ENCODE data around the gene DDX54. TPM values are rescaled to one million over a fixed set of nuclear protein-coding genes. Genes with fewer than 3 reads are reported as not detected.

DDX54 gene
- total RNA-seq, 4 donors from 2014 or later: 42.4 to 67.0 (median 51.8) TPM

DNA sequence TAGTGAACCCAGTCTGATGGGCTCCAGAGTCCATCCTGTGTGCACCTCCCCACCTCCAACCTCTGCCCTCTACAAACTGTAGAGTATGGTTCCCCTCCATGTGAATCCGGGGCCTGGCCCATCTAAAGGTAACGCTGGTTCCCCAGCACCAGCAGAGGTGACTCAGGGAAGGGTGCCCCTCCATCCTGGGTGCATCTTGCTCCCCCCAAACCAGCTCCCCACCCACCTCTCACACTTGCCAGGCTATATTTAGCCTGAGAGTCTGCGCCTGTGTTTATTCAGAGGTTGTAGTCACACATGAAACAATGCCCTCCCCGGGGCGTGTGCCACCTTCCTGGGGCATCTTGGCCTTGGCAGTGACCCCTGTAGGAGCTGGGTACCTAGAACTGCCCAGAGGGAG lies 75.9 kb downstream of the DDX54 start:
- ATAC-seq (ENCODE audit: low FRiP score): no peak
- TF ChIP-seq, protein P1, sequence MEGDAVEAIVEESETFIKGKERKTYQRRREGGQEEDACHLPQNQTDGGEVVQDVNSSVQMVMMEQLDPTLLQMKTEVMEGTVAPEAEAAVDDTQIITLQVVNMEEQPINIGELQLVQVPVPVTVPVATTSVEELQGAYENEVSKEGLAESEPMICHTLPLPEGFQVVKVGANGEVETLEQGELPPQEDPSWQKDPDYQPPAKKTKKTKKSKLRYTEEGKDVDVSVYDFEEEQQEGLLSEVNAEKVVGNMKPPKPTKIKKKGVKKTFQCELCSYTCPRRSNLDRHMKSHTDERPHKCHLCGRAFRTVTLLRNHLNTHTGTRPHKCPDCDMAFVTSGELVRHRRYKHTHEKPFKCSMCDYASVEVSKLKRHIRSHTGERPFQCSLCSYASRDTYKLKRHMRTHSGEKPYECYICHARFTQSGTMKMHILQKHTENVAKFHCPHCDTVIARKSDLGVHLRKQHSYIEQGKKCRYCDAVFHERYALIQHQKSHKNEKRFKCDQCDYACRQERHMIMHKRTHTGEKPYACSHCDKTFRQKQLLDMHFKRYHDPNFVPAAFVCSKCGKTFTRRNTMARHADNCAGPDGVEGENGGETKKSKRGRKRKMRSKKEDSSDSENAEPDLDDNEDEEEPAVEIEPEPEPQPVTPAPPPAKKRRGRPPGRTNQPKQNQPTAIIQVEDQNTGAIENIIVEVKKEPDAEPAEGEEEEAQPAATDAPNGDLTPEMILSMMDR (IDR thresholded peaks at IDR 0.05): no peak
- DNase-seq (ENCODE audit: low spot score): no peak

DNA sequence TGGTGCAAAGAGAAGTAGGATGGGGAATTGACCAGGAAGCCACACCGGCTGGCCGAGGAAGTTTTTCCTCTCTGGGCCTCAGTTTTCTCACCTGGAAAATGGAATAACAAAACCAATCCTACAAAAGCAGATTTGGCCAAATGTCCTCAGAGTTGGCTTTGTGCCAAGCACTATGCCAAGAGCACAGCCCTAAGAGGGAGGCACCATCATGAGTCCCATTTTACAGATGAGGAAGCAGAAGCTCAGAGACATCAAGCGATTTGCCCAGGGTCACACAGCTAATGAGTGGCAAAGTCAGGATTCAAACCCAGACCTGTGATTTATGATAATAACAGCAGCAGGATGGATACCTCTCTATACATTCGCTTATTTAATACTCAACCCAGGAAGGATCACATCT lies 77.0 kb downstream of the DDX54 start:
- no peak for ATAC-seq (ENCODE audit: low FRiP score)
- TF ChIP-seq, protein P1 (IDR thresholded peaks at IDR 0.05): no peak
- DNase-seq (ENCODE audit: low spot score): no peak

Small RNA genes lying within 50 kb of the gene (small RNA-seq; reads per million reads assigned to genes)
- gene MIR7106 (not detected), gene RF00019 (not detected)

Other genes with a start within 250 kb of the DDX54 start
- 10 to 100 TPM in 3 of 4 donors, 1 to 10 TPM in 1; 5.8 to 46.3 (median 17.7) TPM for gene OAS3, start 247.0 kb downstream of the DDX54 start, total RNA-seq
- 10 to 100 TPM in 3 of 4 donors, 1 to 10 TPM in 1; 8.2 to 41.9 (median 13.2) TPM for gene OAS2, start 207.0 kb downstream of the DDX54 start, total RNA-seq
- 10 to 100 TPM; 30.1 to 80.9 (median 35.5) TPM for gene DTX1, start 128.7 kb downstream of the DDX54 start, total RNA-seq
- not detected for gene RASAL1, start 49.7 kb downstream of the DDX54 start, total RNA-seq
- gene CFAP73, start 35.8 kb downstream of the DDX54 start, total RNA-seq: not detected
- 10 to 100 TPM in 3 of 4 donors, 1 to 10 TPM in 1; 7.9 to 14.3 (median 11.5) TPM for gene RITA1, start 243 bp upstream of the DDX54 start, total RNA-seq
- gene TPCN1, start 36.0 kb upstream of the DDX54 start, total RNA-seq: 10 to 100 TPM; 29.4 to 52.0 (median 33.5) TPM
- 10 to 100 TPM; 22.7 to 59.3 (median 41.3) TPM for gene SLC8B1, start 149.6 kb upstream of the DDX54 start, total RNA-seq
- 10 to 100 TPM; 26.4 to 50.2 (median 36.2) TPM for gene PLBD2, start 173.1 kb upstream of the DDX54 start, total RNA-seq
- 10 to 100 TPM in 1 of 4 donors, 1 to 10 TPM in 2, under 1 TPM in 1; 0.63 to 52.1 (median 3.3) TPM for gene SDS, start 218.4 kb upstream of the DDX54 start, total RNA-seq
- 1 to 10 TPM; 2.1 to 6.0 (median 4.1) TPM for gene SDSL, start 236.9 kb upstream of the DDX54 start, total RNA-seq